Fibroblast of skin of left biceps (primary cell): ENCODE measurements around the gene CEBPE.

Source experiments
- DNase-seq, 2 experiments: peaks; one replicate each; pipeline ENCODE4 v3.0.0-alpha.2; 2013; ENCODE audit warnings: low read depth in 2 of 2

Gene CEBPE

DNA sequence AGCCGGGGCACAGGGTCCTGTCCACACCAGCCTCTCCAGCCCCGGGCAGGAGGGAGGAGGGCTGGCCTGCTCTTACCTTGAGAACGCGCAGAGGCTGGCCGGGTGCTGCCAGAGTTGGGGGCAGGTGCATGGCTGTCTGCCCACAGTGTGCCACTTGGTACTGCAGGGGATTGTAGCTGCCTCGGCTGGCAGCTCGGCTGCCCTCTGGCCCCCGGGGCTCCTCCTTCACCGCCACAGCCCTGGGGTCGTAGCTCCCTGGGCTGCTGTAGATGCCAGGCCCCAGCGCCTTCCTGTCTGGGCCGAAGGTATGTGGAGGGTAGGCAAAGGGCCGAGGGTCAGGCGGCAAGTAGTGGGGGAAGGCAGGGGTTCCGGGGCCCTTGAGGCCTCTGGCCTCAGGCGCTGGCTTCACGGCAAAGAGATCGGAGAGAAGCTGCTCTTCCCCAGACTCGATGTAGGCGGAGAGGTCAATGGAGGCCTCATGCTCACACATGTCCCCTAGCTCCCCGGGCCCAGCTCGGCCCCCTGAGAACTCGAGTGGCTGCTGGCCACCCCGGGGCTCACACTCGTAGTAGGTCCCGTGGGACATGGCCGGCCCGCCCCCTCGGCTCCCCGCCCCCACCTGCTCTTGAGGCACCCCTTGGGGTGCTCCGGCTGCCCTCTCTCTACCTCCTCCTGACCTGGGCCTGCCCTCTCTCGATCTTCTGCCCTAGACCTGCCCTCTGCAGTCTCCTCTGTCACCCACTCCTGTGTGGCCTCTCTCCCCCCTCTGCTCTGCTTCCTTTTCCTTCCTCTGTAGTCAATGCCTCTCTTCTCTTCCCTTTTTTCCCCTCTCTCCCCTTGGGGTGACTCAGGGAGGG lies at the start of gene CEBPE:
CEBPE (minus strand) TSS at position 750 of the 857 bp plus-strand sequence; CDS start at position 586, 164 bp downstream.
- no peak for DNase-seq

DNA sequence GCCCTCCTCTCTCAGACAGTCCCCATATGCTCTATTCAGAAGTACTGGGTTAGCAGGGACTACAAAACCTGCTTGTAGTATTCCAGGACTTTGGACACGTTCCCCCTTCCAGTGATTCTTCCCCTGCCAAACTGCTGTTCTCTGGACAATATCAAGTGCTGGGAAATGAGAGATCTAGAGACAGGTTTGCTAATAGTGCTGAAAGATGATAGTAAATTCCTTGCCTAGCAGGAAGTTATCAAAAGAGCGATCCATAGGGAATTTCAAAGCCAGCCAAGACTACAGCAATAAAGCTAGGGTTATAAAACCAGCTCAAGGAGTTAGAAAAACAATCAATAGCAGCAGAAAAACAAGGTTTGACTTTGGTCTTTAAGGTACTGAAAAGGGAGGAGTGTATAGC lies 49.2 kb upstream of the CEBPE start:
- no peak for DNase-seq

DNA sequence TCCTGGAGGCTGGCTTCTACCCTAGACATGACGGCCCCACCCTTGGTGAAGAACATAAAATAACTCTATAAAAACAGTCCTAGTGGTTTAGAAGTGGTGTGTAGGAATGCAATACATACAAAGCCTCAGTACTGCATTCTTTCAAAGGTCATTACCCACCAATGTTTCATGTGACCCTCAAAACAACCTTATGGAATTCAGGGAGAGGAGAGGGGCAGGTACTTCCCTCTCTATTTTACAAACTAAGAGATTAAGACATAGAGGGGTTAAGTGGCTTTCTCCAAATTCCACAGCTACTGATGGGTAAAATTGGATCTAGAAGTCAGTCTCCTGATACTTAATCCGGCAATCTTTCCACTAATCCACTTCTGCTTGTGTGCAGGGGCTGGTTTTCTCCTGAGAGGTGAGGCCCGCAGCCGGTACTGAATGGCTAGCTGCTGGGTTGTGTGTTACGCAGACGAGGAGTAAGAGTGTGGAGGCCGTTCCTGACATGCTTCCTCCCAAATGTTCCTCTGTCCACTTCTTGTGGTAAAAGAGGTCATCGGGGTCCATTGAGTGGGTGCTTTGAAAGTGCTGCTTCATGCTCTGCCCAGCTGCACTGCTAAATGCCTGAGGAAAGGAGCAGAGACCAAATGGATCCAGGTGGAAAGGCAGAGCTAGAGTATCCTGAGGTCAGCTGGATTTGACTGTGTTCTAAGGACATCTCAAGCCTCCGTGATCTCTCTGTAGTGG lies 48.2 kb upstream of the CEBPE start:
- no peak for DNase-seq

DNA sequence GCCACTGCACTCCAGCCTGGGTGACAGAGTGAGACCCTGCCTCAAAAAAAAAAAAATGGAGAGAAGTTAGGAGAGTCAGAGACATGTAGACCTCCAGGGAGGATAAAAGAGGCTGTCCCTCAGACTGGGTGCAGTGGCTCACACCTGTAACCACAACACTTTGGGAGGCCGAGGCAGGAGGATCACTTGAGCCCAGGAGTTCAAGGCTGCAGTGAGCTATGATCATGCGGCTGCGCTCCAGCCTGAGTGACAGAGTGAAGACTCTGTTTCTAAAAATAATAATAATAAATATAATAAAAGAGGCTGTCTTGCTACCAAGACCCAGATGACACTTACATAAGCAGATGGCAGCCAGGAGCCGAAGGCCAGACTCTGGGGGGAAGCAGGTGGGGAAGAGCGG lies 45.9 kb upstream of the CEBPE start:
- no peak for DNase-seq

DNA sequence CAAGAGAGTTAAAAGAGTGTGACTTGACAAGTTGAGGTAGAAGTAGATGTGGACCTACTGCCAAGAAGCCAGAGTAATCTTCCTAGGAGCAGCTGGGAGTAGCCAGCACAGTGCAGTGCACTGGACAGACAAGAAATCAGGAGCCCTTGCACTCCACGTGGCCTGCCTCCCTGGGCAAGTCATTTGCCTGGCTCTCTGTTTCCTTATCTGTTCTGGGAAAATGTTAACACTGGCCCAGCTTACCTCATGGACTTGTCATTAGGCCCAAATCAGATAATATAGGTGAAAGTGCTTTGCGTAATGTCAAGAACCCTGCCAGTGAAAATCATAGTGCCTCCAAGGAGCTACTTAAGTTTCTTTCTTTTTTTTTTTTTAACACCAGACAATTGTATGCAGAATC lies 45.2 kb upstream of the CEBPE start:
- DNase-seq = no peak

DNA sequence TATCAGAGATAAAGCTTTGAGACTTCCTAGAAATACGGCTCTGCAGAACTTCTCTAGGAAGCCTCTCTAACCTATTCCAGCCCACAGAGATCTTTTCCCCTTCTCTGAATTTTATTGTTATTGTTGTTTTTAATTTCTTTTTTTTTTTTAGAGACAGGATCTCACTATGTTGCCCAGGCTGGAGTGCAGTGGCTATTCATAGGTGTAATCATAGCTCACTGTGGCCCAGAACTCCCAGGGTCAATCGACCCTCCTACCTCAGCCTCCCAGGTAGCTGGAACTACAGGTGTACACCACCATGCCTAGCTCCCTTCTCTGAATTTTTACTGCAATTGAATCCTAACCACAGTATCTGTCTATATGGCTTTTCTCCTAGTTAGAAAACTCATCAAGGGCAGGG lies 44.8 kb upstream of the CEBPE start:
- no peak for DNase-seq

DNA sequence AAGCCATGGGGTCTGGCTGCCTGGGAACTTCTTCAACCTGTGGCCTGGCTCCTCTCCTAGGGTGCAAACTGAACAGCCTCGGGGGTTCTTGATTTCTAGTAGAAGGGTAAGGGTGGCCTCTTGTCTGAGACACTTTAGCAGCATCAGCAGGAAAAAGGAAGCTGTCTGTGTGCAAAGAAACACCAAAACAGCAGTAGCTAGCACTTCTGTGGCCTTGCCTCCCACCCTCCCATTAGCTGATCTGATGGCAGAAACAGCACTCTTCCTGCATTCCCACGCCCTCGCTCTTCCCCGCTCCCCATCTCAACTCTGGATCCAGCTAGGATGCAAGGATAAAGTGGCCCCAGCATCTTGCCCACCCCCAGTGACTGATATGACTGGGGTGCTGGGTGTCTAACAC lies 43.7 kb upstream of the CEBPE start:
- DNase-seq = no peak

DNA sequence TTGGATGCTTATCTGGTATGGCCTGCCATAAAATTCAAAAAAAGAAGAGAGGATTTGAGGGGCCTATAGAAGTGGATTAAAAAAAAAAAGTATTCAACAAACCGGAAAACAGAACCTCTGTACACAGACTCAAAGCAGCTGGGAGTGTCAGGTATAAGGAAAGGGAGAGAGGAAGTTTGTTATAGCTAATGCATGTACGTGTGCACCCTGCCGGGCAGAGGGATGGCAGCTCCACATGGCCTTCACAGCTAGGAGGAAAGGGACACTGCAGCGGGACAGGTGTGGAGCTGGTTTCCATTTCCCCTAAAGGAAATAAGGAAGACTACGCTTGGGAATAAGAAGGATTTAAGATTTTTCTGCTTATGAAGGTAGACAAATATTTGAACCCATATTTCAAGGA lies 43.0 kb upstream of the CEBPE start:
- DNase-seq = no peak

DNA sequence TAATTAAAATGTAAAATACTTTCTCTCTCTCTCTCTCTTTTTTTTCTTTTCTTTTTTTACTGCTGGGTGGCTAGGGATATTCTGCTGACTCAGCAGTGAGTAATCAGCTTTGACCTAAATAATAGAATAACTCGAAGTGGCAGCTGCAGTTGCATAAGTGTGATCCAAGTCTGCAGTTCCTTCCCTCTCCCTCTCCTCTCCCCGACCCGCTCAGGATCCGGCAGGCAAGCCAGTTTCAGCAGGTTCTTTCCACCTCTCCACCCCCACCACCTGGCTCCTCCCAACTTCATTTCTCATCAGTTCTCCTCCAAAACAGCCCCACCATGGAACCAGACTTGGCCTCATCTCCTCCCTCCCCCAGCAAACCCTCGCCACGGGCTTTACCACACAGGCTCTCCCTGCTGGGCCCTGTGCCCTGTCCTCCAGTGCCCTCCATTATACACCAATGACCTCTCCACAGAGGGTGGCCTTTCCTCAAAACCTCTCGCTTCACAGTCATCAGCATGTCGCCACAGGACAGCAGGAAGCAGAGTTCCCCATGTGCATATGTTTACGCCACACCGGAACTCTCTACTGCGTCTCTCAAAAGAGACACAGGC lies 42.0 kb upstream of the CEBPE start:
- DNase-seq = peak in 1 of 2 experiments; percentile 61

DNA sequence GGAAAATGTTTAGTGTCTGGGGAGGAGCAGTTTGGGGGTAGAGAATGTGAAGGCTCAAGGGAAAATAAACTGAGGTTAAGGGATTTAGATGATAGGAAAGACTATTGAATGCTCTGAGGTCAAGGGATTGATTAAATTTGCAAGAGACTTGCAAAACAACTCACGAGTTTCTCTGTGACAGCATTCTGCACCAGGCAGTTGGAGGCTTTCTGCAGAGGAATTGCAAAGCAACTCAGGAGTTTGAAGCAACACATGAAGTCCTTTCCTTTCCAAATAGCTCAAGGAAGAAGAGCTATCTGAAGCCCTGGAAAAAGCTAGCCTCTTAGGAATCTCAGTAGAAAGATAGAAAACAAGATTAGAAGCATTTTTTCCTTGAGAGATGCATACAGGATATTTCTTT lies 40.5 kb upstream of the CEBPE start:
- no peak for DNase-seq

DNA sequence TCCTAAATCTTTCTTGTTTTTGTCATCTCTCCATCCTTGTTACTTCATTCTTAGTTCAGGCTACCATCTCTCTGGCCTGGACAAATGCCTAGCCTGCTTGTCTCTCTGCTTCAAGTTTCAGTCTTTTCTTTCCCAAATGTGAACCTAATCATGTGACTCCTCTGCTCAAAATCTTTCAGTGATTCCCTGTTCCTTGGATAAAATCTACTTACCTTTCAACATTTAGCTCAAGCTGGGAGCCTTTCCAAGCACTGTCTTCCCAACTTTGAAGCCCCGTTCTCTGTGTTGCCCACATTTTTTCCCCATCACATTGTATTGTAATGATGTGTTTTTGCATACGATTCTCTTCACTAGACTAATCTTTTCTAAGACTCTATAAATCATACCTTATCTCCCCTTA lies 39.7 kb upstream of the CEBPE start:
- no peak for DNase-seq

DNA sequence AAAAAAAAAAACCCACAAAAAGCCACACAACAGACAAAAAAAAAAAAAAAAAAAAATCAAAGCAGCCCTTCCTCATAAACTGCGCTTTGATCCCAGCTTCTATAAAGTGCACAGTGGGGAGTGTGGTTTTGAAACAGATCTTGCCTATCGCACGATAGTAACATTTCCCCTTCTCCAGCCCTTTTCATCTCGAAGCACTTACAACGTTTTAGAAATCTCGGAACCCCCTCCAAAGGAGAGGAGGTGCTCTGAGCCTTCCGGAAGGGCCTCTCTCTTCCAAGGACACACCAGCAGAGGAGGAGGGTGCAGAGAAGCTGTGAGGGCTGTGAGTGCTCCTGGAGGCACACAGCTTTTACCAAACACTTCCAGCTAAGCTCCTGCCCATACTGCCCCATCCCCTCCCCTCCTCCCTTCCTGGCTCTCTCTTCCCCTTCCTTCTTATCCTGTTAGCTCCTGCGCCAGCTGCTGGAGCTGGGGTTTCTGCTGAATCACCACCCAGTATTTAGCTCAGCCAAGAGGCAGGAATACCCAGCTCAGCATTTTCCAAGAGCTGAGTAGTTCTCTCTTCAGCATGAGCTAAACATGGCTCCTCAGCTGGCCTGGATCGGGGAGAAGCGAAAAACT lies 36.0 kb upstream of the CEBPE start:
- peak; percentile 83 to 84 for DNase-seq

DNA sequence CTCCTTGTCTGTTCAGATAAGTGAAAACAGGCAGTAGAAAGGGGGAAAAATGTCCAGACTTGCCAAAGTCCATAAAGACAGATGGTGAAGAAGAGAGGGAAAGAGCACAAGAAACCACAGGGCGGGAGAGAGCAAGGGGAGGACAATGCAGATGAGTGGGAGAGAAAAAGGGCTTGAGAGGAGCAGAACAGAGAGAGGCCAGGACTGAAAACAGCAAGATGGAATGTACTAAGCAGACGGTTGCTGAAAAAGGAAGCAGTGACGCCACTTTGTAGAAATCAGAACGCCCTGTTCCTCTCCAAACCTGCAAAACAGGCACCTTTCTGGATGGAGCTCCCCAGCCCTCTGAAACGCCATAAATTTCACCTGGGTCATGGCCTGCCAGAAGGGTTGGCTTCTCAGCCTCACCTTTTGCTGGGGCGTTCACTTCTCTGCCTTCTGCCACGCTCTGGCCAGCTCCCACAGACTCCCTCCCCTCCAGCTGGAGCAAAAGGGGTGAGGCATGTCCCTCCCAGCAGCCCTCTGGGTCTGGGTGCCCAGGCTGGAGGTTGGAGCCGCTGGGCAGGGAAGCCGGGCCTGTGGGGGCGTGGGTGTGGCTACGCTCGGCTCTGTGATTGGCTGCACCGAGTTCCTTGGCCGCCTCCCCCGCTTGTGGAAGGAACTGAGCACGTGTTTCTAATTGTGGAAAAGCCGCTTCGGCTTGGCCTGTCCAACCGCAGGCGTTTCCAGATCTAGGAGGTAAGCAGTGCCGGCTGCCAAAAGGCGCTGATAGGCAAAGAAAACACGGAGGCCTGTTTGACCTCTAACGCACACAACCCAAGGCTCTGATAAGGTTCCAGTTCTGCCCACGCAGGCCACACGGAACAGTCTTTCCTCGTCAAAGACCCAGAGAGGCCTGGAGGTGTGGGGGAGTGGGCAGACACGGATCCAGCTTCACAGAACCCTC lies 35.1 kb upstream of the CEBPE start:
- DNase-seq = peak; percentile 83 to 84

DNA sequence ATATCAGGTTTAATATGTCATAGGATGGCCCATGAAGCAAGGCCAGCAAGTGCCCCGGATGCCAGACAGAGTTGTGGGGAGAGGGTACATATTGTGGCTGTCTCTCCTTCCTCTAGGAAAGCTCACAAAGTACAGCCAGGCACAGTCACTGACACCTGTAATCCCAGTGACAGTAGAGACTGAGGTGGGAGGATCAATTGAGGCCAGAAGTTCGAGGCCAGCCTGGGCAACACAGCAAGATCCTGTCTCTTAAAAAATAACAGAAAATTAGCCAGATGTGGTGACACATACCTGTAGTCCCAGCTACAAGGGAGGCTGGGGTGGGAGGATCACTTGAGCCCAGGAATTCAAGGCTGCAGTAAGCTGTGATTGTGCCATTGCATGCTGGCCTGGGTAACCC lies 32.3 kb upstream of the CEBPE start:
- no peak for DNase-seq

DNA sequence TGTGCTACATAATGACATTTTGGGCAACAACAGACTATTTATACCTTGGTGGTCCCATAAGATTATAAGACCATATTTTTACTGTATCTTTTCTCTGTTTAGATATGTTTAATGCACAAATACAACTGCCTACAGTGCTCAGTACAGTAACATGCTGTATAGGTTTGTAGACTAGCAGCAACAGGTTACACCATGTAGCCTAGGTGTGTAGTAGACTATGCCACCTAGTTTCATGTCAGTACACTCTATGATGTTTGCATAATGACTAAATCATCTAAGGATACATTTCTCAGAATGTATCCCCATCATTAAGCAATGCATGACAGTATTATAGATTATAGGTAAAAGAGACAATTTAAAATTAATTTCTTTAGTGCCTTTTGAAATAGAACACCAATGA lies 30.7 kb upstream of the CEBPE start:
- no peak for DNase-seq

DNA sequence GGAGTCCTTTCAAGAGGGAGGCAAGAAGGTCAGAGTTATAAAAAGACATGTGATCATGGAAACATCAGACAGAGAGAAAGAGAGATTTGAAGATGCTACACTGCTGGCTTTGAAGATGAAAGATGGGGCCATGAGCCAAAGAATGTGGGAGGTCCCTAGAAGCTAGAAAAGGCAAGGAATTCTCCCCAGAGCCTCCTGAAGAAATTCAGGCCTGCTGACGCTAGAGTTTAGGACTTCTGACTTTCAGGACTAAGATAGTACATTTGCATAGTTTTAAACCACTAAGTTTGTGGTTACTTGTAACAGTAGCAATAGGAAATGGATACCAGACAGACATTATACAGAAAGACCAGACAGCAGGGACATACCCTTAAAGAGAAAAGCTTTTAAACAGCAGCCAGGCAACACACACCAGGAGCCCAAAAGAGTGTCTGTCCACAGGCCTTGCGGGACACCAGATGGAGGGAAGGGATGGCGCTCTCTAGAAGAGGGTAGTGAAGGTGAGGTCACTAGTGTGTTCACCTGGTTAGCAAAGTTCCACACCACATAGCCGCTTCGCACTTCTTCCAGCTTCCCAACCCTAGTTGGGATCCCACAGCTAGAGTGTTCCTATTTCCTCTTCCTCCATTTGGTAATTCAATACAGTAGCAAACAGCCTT lies 29.7 kb upstream of the CEBPE start:
- DNase-seq = no peak

DNA sequence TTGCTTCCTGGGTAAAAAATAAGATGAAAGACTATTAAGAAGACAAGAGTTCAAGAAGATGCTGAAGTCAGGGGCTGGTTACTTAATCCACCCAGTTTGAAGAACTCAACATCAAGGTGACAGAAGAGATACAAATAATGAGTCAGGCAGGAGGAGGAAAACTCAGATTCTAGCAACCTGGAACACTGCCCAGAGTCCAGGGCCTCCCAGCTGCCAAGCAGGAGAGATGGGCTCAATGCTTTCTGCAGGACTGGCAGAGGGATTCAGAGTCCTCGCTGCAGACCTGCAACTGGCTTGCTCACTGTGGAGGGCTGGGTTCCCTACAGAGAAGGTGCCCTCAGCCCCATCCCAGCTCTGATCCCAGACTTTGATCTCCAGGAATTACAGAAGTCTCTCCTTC lies 28.6 kb upstream of the CEBPE start:
- DNase-seq = no peak

DNA sequence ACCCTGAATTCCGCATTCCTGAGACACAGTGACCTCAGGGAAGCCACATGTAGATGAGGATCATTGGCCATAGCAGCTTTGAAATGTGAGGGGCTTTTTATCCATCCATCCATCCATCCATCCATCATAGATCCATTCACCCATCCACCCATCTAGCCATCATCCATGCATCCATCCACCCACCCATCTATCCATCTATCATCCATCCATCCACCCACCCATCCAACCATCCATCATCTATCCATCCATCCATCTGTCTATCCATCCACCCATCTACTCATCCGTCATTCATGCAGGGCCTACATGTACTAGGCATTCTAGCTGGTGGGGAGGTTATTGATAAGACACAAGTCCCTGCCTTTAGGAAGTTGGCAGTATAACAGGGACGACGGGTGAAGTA lies 27.9 kb upstream of the CEBPE start:
- no peak for DNase-seq

DNA sequence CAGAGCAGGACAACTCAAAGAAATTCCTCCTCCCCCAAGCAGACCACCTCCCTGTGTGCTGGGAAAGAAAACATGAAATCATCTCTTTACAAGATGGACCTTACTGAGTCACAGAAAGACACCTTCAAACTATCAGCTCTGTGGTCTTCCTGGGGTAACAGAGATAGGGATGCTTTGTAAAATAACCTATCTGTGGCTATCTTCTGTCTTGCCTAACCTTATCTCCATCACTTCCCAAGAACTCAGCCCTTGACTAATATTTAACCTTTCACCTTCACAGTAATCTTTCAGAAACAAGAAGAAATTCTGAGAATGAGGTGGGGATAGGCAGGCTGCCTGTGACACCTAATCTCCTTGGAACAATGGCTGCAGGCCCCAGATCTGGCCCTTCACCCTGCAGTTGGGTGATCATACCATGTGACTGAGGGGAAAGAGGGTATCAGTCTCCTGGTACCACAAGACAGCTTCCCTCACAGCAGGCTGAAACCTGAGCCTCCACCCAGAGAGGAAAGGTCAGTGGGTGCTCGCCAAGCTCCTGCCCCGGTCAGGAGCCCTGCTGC lies 27.4 kb upstream of the CEBPE start:
- DNase-seq = no peak

DNA sequence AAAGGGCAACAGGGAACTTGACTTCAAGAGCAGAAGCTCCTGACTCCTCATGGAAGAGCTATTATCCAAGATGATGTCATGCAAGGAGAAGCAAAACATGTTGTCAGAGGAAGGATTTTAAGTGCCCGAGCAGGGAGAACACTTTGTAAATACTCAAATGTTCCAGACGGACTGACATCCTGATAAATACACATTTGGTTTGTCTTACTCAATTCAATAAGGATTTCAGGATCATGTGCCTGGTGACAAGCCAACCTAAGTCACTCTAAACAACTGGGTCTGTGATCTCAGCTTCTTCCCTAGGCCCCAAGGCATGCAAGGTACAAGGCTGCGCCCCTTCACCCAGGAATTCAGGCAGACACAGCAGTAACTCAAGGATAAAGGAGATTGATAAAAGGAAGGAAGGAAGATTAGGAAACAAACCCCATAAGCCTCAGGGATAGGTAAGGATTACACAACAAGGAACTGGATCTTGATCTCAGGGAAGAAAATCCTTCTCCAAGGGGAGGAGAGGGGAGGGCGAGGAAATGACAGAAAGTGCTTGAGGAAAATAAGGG lies 26.8 kb upstream of the CEBPE start:
- no peak for DNase-seq
